Measurements from ENCODE around the gene PDLIM7.
A peak's percentile ranks its signal among the peaks of the same experiment; 100 is the strongest.

The PDLIM7 gene

GRCh38 chr5:177457852-177458681 is 39.3 kb downstream of the PDLIM7 start:
- Mint-ChIP-seq H3K27me3 (ENCODE audit: low read depth) (no peaks in the 10 kb centered on the region), H3K9me3 (no peaks in the 10 kb centered on the region), H3K36me3 (ENCODE audit: low read depth) (peaks cover 41% of the 10 kb centered on the region), H3K4me3 (peak overlapping the region; percentile 63 to 82 (median 75)), H3K27ac (peak overlapping the region; percentile 82 to 88 (median 82)), H3K4me1 (peaks cover 22% of the 10 kb centered on the region)
- TF ChIP-seq CTCF (IDR thresholded peaks at IDR 0.05; ENCODE audit: unreplicated experiment in 3 of 3) = peak in 1 of 3 experiments; percentile 2

- Mint-ChIP-seq H3K9me3 (no peaks in the 10 kb centered on the region), H3K27me3 (ENCODE audit: low read depth) (peaks cover 2% of the 10 kb centered on the region), H3K4me3 (peak overlapping the region; percentile 63 to 82 (median 75)), H3K4me1 (peaks cover 22% of the 10 kb centered on the region), H3K27ac (peak overlapping the region; percentile 82 to 88 (median 82)), H3K36me3 (ENCODE audit: low read depth) (peaks cover 34% of the 10 kb centered on the region)
- peak; percentile 62 to 65 (median 63) for TF ChIP-seq CTCF (IDR thresholded peaks at IDR 0.05; ENCODE audit: unreplicated experiment in 3 of 3)
These were observed 40.2 kb downstream of the PDLIM7 start for GRCh38 chr5:177456976-177457851.

- Mint-ChIP-seq H3K27me3 (ENCODE audit: low read depth) (peaks cover 5% of the 10 kb centered on the region), H3K36me3 (ENCODE audit: low read depth) (peaks cover 28% of the 10 kb centered on the region), H3K4me3 (peak overlapping the region; percentile 81 to 89 (median 88)), H3K4me1 (peaks cover 20% of the 10 kb centered on the region), H3K9me3 (no peaks in the 10 kb centered on the region), H3K27ac (peak overlapping the region; percentile 79 to 91 (median 88))
- no peak for TF ChIP-seq CTCF (IDR thresholded peaks at IDR 0.05; ENCODE audit: unreplicated experiment in 3 of 3)
These were observed 40.8 kb downstream of the PDLIM7 start for GRCh38 chr5:177456591-177456964.

- peak; percentile 96 to 99 (median 98) for TF ChIP-seq CTCF (IDR thresholded peaks at IDR 0.05; ENCODE audit: unreplicated experiment in 3 of 3)
- Mint-ChIP-seq H3K36me3 (ENCODE audit: low read depth) (peaks cover 23% of the 10 kb centered on the region), H3K27ac (peak overlapping the region; percentile 79 to 91 (median 88)), H3K4me3 (peak overlapping the region; percentile 81 to 89 (median 88)), H3K9me3 (no peaks in the 10 kb centered on the region), H3K27me3 (ENCODE audit: low read depth) (peaks cover 5% of the 10 kb centered on the region), H3K4me1 (peaks cover 18% of the 10 kb centered on the region)
These were observed 41.5 kb downstream of the PDLIM7 start for GRCh38 chr5:177455661-177456590.

GRCh38 chr5:177455036-177455660 is 42.3 kb downstream of the PDLIM7 start:
- TF ChIP-seq CTCF (IDR thresholded peaks at IDR 0.05; ENCODE audit: unreplicated experiment in 3 of 3) = peak; percentile 73 to 89 (median 77)
- Mint-ChIP-seq H3K27ac (no peak overlapping the region), H3K4me3 (peak overlapping the region; percentile 73 to 89 (median 81)), H3K9me3 (no peaks in the 10 kb centered on the region), H3K36me3 (ENCODE audit: low read depth) (peaks cover 18% of the 10 kb centered on the region), H3K27me3 (ENCODE audit: low read depth) (peaks cover 5% of the 10 kb centered on the region), H3K4me1 (peaks cover 24% of the 10 kb centered on the region)

Data from nephron (organoid).